AG04450 (cell line): ENCODE results near the gene RANBP10. TPM values are rescaled to one million over a fixed set of nuclear protein-coding genes. Genes with fewer than 3 reads are reported as not detected.
A peak's percentile ranks its signal among the peaks of the same experiment; 100 is the strongest.

ENCODE experiments used
- CTCF ChIA-PET: fragments of 300-600, 350-600 bp; formaldehyde crosslinking; extraction: SDS; loops from one replicate; lab custom pipeline; 2022; ENCODE audit warnings: antibody characterized with exemption, inconsistent platforms; lab: Charles Lee
- POLR2A ChIA-PET: fragments of 350-600 bp; formaldehyde crosslinking; extraction: SDS; loops from one replicate; lab custom pipeline; 2021; ENCODE audit warnings: antibody characterized with exemption, inconsistent platforms; lab: Yijun Ruan, JAX
- DNase-seq: peaks from one replicate; pipeline ENCODE4 v3.0.0-alpha.2; 2011; ENCODE audit warnings: low read depth, low spot score
- H3K27ac ChIP-seq: one replicate; pipeline ENCODE4 v1.5.1; 2012; ENCODE audit warnings: low read depth, low read length, control low read depth
- H3K27me3 ChIP-seq: one replicate; pipeline ENCODE4 v1.6.0; 2012; ENCODE audit warnings: low read length; ENCODE audit not compliant: control insufficient read depth, insufficient read depth
- H3K4me3 ChIP-seq: 2 replicates; pipeline ENCODE4 v1.5.1; 2011; ENCODE audit warnings: mild to moderate bottlenecking, low read depth, low read length, control low read depth
- H3K9me3 ChIP-seq: 2 replicates; pipeline ENCODE4 v1.5.1; 2012; ENCODE audit warnings: low read length; ENCODE audit not compliant: control insufficient read depth, insufficient read depth
- CTCF ChIP-seq: IDR thresholded peaks from 2 replicates; pipeline ENCODE4 v1.5.1; 2011; ENCODE audit warnings: low read depth, low read length, control low read depth, inconsistent platforms
- polyA minus RNA-seq: library from RNA; depleted of rRNA, polyadenylated mRNA; stranded (reverse); fragments of >200 nt; gene quantifications from 2 replicates; pipeline ENCODE4 v1.2.3, GENCODE V29; 2011; rRNA and poly(A)+ RNA removed
- polyA plus RNA-seq: library from polyadenylated mRNA; depleted of rRNA; stranded (reverse); fragments of >200 nt; gene quantifications from 2 replicates; pipeline ENCODE4 v1.2.3, GENCODE V29; 2011; rRNA removed

Gene RANBP10
- polyA plus RNA-seq (11.3 and 11.7 TPM in 2 replicates), polyA minus RNA-seq (13.8 and 17.1 TPM in 2 replicates)

DNA sequence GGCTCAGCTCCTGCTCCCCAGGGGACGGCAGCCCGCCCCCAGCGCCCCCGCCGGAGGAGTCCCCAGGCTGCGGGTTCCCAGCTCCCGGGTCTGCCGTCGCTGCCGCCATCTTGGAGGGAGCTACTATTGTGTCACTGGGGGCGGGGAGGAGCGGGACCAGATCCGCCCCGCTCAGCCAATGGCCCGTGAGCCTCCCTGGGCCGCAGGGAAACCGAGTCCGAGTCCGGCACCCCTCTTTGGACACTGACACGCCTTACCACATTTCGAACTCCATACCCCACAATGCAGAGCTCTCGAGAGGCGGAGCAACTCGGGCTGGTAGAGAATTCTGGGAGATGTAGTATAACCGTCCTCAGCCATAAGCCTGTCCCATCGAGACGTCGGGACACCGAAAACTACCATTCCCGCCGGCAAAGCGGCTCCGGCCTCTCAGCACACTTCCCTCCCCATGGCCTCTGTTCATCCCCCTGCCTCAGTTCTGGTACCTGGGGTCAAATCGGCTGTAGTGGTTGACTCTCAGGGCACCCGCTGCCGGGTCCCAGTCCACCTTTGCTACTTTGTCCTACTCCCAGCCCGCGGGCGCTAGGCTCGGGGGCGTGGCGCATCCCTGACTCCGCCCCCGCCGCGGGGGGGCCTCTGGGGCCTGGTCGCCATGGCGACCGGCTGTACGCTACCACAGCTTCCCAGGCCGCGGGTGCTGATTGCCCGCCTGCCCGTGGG is at the start of gene RANBP10, which contains the start of gene TSNAXIP1:
Gene RANBP10 (minus strand): TSS at position 133 of the 720 bp plus-strand sequence. CDS start 24 bp downstream, at position 109.
Gene TSNAXIP1 (plus strand): TSS at position 462 of the 720 bp plus-strand sequence. CDS start 261 bp downstream, outside the sequence.
- Histone ChIP-seq H3K27ac (no peak within 1 kb of the TSS), H3K4me3 (peak within 1 kb of the TSS; percentile 95), H3K9me3 (no peaks in the 10 kb centered on the region), H3K27me3 (no peaks in the 10 kb centered on the region)
- ChIA-PET CTCF (interaction anchor here (1.5 to 3.2 kb wide), 2 partner anchors 10 to 134 kb away, joined by 8 to 41 read pairs; no protein-coding TSS in a partner anchor), POLR2A (interaction anchor here (0.6 to 1.2 kb wide), 15 partner anchors 9 to 285 kb away, joined by 3 to 8 read pairs (median 3); partner anchors contain the start of genes CTCF, GFOD2 and NUTF2)
- no peak for TF ChIP-seq CTCF
- peak; percentile 97 for DNase-seq

GRCh38 chr16:67855789-67856188 is 49.4 kb upstream of the RANBP10 start:
- Histone ChIP-seq H3K27ac (no peak overlapping the region), H3K27me3 (no peaks in the 10 kb centered on the region), H3K4me3 (no peak overlapping the region), H3K9me3 (no peaks in the 10 kb centered on the region)
- ChIA-PET POLR2A (no interaction called here), CTCF (no interaction called here)
- DNase-seq: no peak
- TF ChIP-seq CTCF: no peak

DNA sequence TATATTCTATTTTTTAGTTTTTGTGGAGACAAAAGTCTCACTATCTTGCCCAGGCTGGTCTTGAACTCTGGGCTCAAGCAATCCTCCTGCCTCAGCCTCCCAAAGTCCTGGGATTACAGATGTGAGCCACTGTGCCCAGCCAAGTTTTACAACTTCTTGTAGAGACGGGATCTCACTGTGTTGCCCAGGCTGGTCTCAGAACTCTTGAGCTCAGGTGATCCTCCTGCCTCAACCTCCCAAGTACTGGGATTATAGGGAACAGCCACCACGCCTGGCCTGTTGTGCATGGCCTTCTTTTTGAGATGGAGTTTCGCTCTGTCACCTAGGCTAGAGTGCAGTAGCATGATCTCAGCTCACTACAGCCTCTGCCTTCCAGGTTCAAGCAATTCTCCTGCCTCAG is 47.3 kb upstream of the RANBP10 start:
- H3K4me3 ChIP-seq: no peak overlapping the region
- no peaks in the 10 kb centered on the region for H3K9me3 ChIP-seq
- POLR2A ChIA-PET: no interaction called here
- CTCF ChIA-PET: no interaction called here
- H3K27me3 ChIP-seq: no peaks in the 10 kb centered on the region
- H3K27ac ChIP-seq: no peak overlapping the region
- DNase-seq: no peak
- TF ChIP-seq CTCF: no peak

DNA sequence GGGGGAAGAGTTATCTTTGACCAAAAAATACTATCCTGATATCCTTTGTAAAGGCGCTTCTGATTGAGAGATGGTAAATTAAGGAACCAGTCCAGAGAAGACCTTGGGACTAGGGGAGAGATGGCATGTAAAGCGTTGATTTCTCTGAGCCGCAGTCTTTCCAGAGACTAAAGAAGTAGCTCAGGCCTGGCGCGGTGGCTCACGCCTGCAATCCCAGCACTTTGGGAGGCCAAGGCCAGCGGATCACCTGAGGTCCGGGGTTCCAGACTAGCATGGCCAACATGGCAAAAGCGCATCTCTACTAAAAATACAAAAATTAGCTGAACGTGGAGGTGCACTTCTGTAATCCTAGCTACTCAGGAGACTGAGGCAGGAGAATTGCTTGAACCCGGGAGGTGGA is 41.8 kb upstream of the RANBP10 start:
- POLR2A ChIA-PET: interaction anchor here (1.3 to 2.1 kb wide), 2 partner anchors 12 to 25 kb away, joined by 3 to 9 read pairs; partner anchors contain the start of gene EDC4
- H3K9me3 ChIP-seq: peaks cover 4% of the 10 kb centered on the region; the same call in 1 of the 2 replicates
- no peak for TF ChIP-seq CTCF
- H3K27ac ChIP-seq: no peak overlapping the region
- peak overlapping the region; percentile 86 for H3K4me3 ChIP-seq
- CTCF ChIA-PET: interaction anchor here (0.7 to 1.5 kb wide), 2 partner anchors 36 to 175 kb away, joined by 3 to 4 read pairs; no protein-coding TSS in a partner anchor
- H3K27me3 ChIP-seq: no peaks in the 10 kb centered on the region
- no peak for DNase-seq
